ENCODE measurements around the gene FGF2.
A peak's percentile ranks its signal among the peaks of the same experiment; 100 is the strongest.

The FGF2 gene

GRCh38 chr4:122824616-122825015 is 2.0 kb upstream of the FGF2 start:
- TF ChIP-seq SIN3A (IDR thresholded peaks at IDR 0.05; ENCODE audit: borderline replicate concordance, insufficient read depth, low read length), result no peak
- TF ChIP-seq POLR2AphosphoS5 (IDR thresholded peaks at IDR 0.05; ENCODE audit: low read depth, low read length), result no peak
- no peak for TF ChIP-seq FOXP2 (optimal IDR thresholded peaks at IDR 0.05; ENCODE audit: borderline replicate concordance, extremely low read depth, extremely low read length, insufficient read depth)
- no peak for TF ChIP-seq TAF1 (IDR thresholded peaks at IDR 0.05; ENCODE audit: borderline replicate concordance, insufficient read depth, low read length)

DNA sequence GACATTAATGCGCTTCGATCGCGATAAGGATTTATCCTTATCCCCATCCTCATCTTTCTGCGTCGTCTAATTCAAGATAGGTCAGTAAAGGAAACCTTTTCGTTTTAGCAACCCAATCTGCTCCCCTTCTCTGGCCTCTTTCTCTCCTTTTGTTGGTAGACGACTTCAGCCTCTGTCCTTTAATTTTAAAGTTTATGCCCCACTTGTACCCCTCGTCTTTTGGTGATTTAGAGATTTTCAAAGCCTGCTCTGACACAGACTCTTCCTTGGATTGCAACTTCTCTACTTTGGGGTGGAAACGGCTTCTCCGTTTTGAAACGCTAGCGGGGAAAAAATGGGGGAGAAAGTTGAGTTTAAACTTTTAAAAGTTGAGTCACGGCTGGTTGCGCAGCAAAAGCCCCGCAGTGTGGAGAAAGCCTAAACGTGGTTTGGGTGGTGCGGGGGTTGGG is 528 bp upstream of the FGF2 start:
- TF ChIP-seq SIN3A (IDR thresholded peaks at IDR 0.05; ENCODE audit: borderline replicate concordance, insufficient read depth, low read length) (no peak), POLR2AphosphoS5 (IDR thresholded peaks at IDR 0.05; ENCODE audit: low read depth, low read length) (no peak), FOXP2 (optimal IDR thresholded peaks at IDR 0.05; ENCODE audit: borderline replicate concordance, extremely low read depth, extremely low read length, insufficient read depth) (no peak), REST (IDR thresholded peaks at IDR 0.05; ENCODE audit: insufficient read depth in 1 of 2, low read depth in 2 of 2, low read length in 2 of 2) (no peak), TAF1 (IDR thresholded peaks at IDR 0.05; ENCODE audit: borderline replicate concordance, insufficient read depth, low read length) (no peak)

GRCh38 chr4:122827258-122827878 is 737 bp downstream of the FGF2 start:
- TF ChIP-seq FOXP2 (optimal IDR thresholded peaks at IDR 0.05; ENCODE audit: borderline replicate concordance, extremely low read depth, extremely low read length, insufficient read depth) (no peak), REST (IDR thresholded peaks at IDR 0.05; ENCODE audit: insufficient read depth in 1 of 2, low read depth in 2 of 2, low read length in 2 of 2) (no peak), POLR2AphosphoS5 (IDR thresholded peaks at IDR 0.05; ENCODE audit: low read depth, low read length) (no peak), TAF1 (IDR thresholded peaks at IDR 0.05; ENCODE audit: borderline replicate concordance, insufficient read depth, low read length) (no peak; the same call in 1 of the 2 replicates), SIN3A (IDR thresholded peaks at IDR 0.05; ENCODE audit: borderline replicate concordance, insufficient read depth, low read length) (no peak)

GRCh38 chr4:122827879-122828601 is 1.4 kb downstream of the FGF2 start:
- TF ChIP-seq FOXP2 (optimal IDR thresholded peaks at IDR 0.05; ENCODE audit: borderline replicate concordance, extremely low read depth, extremely low read length, insufficient read depth) (no peak), REST (IDR thresholded peaks at IDR 0.05; ENCODE audit: insufficient read depth in 1 of 2, low read depth in 2 of 2, low read length in 2 of 2) (no peak), POLR2AphosphoS5 (IDR thresholded peaks at IDR 0.05; ENCODE audit: low read depth, low read length) (no peak), SIN3A (IDR thresholded peaks at IDR 0.05; ENCODE audit: borderline replicate concordance, insufficient read depth, low read length) (peak; percentile 78; the same call in 1 of the 2 replicates), TAF1 (IDR thresholded peaks at IDR 0.05; ENCODE audit: borderline replicate concordance, insufficient read depth, low read length) (peak; percentile 44; the same call in 1 of the 2 replicates)

DNA sequence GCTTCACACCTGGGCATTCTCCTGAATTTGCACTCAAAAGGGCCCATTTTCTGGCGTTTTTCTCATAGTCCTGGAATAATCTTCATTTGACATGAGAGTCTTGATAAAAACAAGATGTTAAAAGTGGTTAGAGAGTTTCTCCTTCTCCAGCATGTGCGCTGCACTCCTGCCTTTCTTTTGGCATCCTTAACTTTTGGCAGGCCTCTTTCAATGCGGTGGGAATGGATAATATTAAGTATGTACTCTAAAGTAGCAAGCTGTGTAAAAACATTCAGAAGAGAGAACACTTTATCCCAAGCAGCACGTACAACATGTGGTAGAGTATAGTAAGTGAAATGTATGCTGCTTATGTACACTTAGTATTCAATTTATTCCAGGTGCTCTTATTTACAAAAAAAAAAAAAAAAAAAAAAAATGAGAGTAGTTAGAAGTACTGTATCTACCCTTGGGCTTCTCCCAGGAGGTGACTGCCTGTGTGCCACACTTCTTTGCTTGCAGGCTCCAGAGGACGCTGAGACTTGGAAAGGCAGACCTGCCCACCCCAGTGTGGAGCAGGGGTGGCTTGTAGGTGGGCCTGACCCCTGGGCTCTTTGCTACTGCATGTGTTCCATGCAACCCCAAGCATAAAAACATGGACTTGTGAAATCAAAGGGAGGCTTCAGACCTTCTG is 3.9 kb downstream of the FGF2 start:
- no peak for TF ChIP-seq REST (IDR thresholded peaks at IDR 0.05; ENCODE audit: insufficient read depth in 1 of 2, low read depth in 2 of 2, low read length in 2 of 2)
- no peak for TF ChIP-seq FOXP2 (optimal IDR thresholded peaks at IDR 0.05; ENCODE audit: borderline replicate concordance, extremely low read depth, extremely low read length, insufficient read depth)
- TF ChIP-seq POLR2AphosphoS5 (IDR thresholded peaks at IDR 0.05; ENCODE audit: low read depth, low read length), result no peak
- TF ChIP-seq TAF1 (IDR thresholded peaks at IDR 0.05; ENCODE audit: borderline replicate concordance, insufficient read depth, low read length), result no peak
- TF ChIP-seq SIN3A (IDR thresholded peaks at IDR 0.05; ENCODE audit: borderline replicate concordance, insufficient read depth, low read length), result no peak

Measured in PFSK-1 (cell line).